Inflammatory macrophage treated with lipopolysaccharide for 1 hour (primary cell): ENCODE measurements around the gene BDP1.
A peak's percentile ranks its signal among the peaks of the same experiment; 100 is the strongest.
"Not testable (repeated sequence)": the region's sequence is repeated elsewhere in the genome, so short reads cannot be mapped to it uniquely, and the experiment has no call there.

Experiments
- DNase-seq, 2 donors: peaks; one replicate each; pipeline ENCODE4 v3.0.0-alpha.2; 2020 to 2022

BDP1 gene

DNA sequence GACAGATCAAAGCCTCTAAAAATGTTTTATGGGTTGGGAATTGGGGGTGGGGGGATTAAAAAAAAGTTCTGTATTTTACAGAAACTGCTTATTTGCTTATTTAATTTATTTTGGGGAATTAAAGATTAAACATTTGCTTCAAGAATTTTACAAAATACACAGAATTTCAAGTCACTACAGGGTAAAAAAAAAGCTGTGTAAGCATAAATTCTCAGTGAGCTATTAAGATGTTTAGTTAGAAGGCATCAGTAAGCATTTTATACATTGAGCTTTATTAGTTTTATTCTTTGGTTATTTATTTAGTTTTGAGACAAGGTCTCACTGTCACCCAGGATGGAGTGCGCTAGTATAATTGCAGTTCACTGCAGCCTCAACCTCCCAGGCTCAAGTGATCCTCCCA lies 5.2 kb downstream of the BDP1 start:
- no peak for DNase-seq

DNA sequence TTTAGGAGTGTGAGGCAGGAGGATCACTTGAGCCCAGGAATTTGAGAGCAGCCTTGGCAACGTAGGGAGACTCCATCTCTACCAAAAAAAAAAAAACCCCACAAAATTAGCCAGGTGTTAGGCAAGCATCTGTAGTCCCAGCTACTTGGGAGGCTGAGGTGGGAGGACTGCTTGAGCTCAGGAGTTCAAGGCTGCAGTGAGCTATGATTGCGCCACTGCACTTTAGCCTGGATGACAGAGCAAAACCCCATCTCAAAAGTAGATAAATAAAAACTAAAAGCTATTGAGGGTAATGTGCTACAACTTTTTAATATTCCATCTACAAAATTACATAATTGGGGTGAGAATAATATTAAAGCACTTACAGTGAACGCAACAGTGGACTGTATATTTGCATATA lies 5.9 kb downstream of the BDP1 start:
- no peak for DNase-seq

DNA sequence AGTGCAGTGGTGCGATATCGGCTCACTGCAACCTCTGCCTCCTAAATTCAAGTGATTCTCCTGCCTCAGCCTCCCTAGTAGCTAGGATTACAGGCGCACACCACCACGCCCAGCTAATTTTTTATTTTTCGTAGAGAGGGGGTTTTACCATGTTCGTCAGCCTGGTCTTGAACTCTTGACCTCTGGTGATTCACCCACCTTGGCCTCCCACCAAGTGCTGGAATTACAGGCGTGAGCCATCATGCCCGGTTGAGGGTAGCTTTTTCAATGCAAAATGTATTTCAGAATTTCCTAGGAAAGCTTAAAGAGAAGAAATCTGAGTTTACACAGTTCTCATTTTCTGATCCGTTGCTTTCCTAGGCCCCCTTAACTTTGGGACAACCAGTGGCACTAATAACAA lies 15.7 kb downstream of the BDP1 start:
- DNase-seq, result no peak

DNA sequence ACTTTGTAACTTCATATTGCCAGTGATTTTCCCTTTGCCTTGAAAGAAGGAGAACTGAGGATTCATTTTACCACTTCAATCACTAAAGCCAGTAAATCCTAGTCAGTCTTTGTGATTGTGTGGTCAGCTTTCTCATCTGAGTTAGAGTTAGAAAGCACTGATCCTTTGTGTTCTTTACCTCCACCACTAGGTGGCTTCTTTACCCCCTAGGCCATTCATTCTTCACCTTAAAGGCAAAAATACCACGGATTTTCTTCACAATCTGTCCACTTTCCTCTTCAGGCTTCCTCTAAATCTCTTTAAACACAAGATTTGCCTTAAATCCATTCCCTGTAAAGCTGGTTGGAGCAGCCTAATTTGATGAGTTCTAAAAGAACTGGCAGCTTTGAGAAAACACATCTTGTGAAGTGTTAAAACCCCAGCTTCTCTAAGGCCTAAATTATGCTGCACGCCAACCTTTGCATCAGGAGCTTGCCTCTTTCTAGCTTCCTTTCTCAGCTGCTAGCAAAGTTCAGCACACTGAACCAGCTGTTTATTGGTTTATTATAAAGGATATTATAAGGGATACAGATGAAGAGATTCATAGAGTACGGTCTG lies 20.4 kb downstream of the BDP1 start:
- DNase-seq, result peak; percentile 3 to 10

DNA sequence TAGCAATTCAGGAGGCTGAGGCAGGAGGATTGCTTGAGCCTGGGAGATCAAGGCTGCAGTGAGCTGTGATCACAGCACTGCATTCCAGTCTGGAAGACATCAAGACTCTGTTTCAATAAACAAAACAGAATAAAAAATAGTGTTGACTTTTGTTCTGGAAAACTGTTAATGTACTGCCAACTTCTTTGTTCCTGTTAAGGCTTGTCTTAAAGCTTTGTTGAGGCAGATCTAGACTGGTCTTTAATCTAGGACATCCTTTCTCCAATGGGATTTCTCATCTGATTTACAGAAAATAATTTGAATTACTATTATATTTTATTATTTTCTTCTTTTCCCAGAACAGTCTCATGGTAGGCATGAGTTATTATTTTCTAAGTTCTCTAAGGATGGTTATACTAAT lies 26.0 kb downstream of the BDP1 start:
- no peak for DNase-seq

DNA sequence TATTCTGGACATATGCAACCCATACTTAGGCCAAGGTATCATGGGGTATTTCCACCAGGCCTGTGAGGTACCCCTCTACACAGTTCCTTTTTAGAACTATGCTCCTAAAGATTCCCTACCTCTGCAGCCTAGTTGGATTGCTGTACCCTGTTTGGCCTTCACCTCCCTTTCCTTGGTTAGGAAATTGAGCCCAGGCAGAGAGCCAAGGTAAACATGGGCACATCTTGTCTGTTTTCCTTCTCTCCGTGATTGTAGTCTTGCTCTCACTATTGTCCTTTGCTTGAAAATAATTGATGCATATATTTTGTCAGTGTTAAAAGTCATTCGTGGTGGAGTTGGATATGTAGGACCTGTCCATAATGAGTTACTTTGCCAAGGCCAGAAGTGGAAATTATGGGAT lies 26.7 kb downstream of the BDP1 start:
- DNase-seq, result no peak

DNA sequence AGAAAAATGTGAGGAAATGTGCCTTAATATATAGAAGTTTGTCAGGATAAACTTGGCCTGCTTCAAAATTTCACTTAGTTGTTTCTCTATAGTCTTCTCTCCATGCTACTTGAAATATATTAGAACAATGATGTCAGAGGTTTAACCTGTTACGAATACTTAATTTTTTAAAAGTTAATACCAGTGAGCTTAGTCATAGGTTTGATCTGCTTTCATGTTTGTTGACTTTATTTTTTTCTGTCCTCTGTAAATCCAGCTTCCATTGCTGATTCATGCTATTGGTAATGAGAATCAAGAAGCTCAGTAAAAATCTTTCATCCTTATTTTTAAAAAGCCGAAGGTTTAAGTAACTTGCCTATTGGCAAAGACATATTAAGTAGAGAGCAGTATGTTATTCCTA lies 27.9 kb downstream of the BDP1 start:
- DNase-seq, result no peak

DNA sequence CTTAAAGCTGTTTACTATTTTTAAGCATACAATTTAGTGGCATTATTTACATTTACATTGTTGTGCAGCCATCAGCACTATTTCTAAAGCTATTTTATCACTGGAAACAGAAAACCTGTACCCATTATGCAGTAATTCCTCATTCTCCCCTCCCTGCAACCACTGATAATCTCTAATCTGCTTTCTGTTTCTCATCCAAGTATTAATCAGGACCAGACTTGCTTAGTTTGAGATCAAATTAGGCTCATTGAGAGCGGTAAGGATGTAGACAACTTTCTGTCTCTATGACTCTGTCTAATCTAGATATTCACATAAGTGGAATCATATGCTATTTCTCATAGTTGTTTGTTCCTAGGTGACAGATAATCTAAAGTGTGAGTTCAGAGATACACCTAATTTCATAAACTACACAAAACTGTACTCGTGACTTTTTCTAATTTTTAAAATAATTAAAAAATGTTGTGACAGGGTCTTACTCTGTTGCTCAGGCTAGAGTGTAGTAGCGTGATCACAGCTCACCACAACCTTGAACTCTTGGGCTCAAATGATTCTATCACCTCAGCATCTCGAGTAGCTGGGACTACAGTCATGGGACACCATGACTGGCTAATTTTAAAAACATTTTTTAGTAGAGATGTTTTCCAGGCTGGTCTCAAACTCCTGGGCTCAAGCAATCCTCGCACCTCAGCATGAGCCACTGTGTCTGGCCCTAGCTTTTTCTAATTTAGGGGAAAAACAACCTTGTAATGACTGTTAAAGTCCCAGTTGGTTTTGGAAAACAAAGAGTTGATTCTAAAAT lies 37.6 kb downstream of the BDP1 start:
- no peak for DNase-seq

DNA sequence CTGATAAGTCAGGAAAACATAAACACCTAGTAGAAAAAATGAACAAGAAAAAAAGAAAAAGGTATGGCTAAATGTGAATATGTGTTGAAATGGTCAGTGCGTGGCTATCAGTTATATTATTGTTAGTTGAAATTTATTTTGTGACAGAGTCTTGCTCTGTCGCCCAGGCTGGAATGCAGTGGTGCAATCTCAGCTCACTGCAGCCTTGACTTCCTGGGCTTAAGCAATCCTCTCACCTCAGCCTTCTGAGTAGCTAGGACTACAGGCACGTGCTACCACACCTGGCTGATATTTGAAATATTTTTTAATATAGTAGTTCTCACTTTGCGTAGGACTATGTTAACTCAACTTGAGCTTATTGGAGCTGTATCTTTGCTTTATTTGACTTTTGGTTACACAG lies 38.8 kb downstream of the BDP1 start:
- DNase-seq, result not testable (repeated sequence)

DNA sequence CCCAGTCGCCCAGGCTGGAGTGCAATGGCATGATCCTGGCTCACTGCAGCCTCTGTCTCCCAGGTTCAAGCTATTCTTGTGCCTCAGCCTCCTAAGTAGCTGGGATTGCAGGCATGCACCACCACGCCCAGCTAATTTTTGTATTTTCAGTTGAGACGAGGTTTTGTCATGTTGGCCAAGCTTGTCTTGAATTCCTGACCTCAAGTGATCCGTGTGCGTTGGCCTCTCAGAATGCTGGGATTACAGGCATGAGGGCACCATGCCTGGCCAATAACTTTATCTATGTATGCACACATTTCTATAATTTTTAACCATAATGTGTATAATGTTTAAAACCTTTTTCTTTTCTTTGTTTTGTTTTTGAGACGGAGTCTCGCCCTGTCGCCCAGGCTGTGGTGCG lies 43.3 kb downstream of the BDP1 start:
- DNase-seq, result not testable (repeated sequence)

DNA sequence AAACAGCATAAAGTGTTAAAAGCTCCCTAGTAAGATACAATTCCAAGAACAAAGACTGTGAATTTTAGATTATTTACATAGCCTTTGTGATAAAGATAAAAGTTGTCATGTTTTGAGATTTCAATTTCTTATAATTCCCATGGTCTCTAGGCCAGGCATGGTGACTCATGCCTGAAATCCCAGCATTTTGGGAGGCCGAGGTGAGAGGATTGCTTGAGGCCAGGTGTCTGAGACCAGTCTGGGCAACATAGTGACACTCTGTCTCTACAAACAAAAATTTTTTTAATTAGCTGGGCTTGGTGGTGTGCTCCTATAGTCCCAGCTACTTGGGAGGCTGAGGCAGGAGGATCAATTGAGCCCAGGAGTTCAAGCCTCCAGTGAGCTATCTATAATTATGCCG lies 48.1 kb downstream of the BDP1 start:
- DNase-seq, result no peak

DNA sequence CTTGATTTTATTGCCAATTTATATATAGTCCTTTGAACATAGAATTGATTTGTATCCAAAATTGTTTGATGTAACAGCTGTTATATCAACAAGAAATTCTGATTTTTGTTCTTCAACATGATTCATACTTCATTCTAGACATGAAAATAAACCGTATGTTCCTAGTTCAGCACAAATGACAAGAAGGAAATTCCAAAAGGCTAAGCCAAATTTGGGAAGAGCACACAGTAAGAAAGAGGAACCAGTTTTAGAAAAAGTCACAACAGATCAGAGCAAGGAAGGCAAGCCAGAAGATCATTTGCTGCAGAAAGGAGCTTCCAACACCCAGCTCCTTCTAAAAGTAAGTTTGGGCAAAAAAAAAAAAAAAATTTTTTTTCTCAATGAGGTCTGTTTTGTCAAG lies 66.7 kb downstream of the BDP1 start:
- DNase-seq, result peak; percentile 3 to 8

DNA sequence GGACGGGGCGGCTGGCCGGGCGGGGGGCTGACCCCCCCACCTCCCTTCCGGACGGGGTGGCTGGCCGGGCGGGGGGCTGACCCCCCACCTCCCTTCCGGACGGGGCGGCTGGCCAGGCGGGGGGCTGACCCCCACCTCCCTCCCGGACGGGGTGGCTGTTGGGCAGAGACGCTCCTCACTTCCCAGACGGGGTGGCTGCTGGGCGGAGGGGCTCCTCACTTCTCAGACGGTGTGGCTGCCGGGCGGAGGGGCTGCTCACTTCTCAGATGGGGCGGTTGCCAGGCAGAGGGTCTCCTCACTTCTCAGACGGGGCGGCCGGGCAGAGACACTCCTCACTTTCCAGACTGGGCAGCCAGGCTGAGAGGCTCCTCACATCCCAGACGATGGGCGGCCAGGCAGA lies 70.2 kb downstream of the BDP1 start:
- DNase-seq, result not testable (repeated sequence)

DNA sequence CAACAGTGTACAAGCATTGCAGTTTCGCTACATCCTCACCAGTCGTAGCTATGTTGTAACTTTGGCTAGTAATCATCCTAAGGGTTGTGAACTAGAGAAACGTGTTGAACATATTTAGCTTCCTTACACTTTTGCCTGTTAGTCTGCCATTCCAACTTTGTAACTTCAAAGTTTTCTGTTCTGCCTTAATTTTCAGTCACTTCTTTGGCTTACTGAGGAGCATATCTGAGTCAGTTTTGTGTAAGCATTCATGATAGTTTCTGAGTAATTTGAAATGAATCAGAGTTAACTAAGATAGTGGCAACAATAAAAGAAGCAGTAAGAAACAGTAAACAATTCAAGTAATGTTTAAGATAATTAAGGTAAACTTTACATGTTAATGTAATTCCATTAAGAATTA lies 72.8 kb downstream of the BDP1 start:
- DNase-seq, result no peak

DNA sequence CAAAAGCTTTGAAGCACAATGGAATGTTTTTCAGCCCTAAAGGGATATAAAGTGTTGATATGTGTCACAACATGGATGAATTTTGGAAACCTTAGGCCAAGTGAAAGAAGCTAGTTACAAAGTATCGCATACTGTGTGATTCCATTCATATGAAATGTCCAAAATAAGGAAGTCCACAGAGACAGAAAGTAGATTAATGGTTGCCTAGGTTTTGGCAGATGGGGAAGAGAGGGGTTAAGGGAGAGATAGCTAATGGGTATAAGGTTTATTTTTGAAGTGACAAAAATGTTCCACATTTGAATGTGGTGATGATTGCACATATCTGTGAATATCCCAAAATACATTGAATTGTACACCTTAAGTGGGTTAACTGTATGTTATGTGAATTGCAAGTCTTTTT lies 74.2 kb downstream of the BDP1 start:
- peak in 1 of 2 donors; percentile 8 for DNase-seq

DNA sequence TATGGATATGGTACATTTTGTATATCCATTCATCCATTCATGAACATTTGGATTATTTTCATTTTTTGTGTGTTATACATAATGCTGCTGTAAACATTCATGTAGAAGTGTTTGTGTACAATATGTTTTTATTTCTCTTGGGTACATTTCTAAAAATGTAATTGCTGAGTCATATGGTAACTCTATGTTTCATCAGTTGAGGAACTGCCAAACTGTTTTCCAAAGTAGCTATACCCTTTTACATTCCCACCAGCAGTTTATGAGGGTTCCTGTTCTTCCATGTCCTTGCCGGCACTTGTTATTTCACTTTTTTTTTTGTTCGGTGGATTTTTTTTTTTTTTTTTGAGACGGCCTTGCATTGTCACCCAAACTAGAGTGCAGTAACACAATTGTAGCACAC lies 77.7 kb downstream of the BDP1 start:
- DNase-seq, result peak; percentile 22 to 48

DNA sequence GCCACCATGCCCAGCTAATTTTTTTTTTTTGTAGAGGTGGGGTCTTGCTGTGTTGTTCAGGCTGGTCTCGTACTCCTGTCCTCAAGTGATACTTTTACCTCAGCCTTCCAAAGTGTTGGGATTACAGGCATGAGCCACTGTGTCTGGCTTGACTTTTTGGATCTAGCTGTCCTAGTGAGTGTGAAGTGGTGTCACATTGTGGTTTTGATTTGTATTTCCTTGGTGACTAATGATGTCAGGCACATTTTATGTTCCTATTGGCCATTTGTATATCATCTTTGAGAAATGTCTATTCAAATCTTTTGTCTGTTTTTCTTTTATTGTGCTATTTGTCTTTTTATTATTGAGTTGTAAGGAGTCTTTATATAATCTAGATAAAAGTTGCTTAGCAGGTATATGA lies 78.2 kb downstream of the BDP1 start:
- DNase-seq, result peak; percentile 56 to 76

DNA sequence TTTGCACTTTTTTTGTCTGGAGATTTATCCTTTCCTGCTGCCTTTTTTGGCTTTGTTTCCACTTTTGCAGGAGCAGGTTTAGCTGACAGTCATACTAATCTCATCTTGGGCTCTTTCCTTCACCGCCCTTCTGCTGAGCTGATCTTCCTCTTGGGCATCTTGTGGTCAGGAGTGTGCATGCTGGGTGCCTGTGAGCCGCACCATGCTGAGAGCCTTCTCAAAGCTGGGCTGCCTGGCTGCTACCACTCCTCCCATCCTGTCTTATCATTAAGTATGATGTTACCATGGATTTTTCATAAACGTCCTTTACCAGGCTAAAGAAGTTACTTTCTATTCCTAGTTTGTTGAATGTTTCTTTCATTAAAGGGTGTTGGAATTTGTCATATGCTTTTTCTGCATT lies 82.2 kb downstream of the BDP1 start:
- DNase-seq, result no peak

DNA sequence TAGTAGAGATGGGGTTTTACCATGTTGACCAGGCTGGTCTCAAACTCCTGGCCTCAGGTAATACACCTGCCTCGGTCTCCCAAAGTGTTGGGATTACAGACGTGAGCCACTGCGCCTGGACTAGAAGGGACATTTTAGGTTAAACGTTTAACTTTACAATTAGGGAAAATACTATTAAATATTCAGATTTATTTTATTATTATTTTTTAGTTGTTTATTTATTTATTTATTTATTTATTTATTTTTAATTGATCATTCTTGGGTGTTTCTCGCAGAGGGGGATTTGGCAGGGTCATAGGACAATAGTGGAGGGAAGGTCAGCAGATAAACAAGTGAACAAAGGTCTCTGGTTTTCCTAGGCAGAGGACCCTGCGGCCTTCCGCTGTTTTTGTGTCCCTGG lies 95.4 kb downstream of the BDP1 start:
- not testable (repeated sequence) for DNase-seq

DNA sequence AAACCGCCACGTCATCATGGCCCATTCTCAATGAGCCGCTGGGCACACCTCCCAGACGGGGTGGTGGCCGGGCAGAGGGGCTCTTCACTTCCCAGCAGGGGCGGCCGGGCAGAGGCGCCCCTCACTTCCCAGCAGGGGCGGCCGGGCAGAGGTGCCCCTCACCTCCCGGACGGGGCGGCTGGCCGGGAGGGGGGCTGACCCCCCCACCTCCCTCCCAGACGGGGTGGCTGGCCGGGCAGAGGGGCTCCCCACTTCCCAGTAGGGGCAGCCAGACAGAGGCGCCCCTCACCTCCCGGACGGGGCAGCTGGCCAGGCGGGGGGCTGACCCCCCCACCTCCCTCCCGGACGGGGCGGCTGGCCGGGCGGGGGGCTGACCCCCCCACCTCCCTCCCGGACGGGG lies 96.1 kb downstream of the BDP1 start:
- not testable (repeated sequence) for DNase-seq

DNA sequence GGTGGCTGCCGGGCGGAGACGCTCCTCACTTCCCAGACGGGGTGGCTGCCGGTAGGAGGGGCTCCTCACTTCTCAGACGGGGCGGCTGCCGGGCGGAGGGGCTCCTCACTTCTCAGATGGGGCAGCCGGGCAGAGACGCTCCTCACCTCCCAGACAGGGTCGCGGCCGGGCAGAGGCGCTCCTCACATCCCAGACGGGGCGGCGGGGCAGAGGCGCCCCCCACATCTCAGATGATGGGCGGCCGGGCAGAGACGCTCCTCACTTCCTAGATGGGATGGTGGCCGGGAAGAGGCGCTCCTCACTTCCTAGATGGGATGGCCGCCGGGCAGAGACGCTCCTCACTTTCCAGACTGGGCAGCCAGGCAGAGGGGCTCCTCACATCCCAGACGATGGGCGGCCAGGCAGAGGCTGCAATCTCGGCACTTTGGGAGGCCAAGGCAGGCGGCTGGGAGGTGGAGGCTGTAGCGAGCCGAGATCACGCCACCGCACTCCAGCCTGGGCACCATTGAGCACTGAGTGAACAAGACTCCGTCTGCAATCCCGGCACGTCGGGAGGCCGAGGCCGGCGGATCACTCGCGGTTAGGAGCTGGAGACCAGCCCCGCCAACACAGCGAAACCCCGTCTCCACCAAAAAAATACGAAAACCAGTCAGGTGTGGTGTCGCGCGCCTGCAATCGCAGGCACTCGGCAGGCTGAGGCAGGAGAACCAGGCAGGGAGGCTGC lies 96.7 kb downstream of the BDP1 start:
- DNase-seq, result not testable (repeated sequence)

DNA sequence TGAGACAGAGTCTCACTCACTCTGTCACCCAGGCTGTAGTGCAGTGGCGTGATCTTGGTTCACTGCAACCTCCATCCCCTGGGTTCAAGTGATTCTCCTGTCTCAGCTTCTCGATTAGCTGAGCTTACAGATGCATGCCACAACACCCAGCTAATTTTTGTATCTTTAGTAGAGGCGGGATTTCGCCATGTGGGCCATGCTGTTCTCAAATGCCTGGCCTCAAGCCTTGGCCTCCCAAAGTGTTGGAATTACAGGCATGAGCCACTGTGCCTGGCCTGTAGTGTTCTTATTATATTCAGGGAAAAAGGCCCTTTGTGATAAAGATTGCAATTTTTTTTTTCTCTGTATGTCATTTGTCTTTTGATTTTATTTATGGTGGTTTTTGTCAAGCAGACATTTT lies 107.7 kb downstream of the BDP1 start:
- no peak for DNase-seq

DNA sequence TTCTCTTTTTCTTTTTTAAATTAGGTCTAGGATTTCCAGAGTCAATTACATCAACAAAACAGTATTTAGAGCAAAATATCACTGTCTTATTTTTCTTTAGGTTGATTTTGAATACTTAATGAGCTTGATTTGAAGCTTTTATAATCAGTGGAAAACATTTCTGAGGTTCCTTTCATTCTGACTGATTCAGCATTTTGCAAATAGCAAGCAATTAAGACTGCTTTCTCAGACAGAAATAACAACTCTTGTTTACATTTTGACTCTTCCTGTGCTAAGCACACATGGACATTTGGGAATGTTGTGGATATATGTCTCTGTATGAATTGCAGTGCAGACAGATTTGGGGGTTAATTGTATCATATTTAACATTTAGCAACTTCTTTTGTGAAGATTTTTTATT lies 109.4 kb downstream of the BDP1 start:
- no peak for DNase-seq
